Omental fat pad (tissue), 4 donors: ENCODE results near the gene DNAJC27. TPM values are rescaled to one million over a fixed set of nuclear protein-coding genes. Genes with fewer than 3 reads are reported as not detected.

Experiments used
- ATAC-seq: fragments of 150-250 bp; one replicate; pipeline ENCODE4 v1.9.1; 2016; ENCODE audit warnings: mild to moderate bottlenecking, moderate library complexity; ENCODE audit not compliant: low FRiP score
- DNase-seq: peaks from one replicate; pipeline ENCODE4 v3.0.0-alpha.2; 2019; ENCODE audit warnings: low spot score
- small RNA-seq: library from RNA; depleted of rRNA; stranded (forward); fragments of <200 nt; gene quantifications from one replicate; pipeline ENCODE3, GENCODE V24; 2016
- total RNA-seq, 4 donors: library from RNA; depleted of rRNA; stranded (reverse); fragments of >200 nt; gene quantifications; one replicate each; pipeline ENCODE4 v1.1.0, GENCODE V29; 2016
- TF ChIP-seq, protein P1 (sequence below), 3 donors: fragments of 450-650 bp; IDR thresholded peaks; one replicate each; pipeline ENCODE4 v1.5.1; 2016 to 2017; ENCODE audit warnings: antibody characterized with exemption in 3 of 3, mild to moderate bottlenecking in 3 of 3, moderate library complexity in 2 of 3

Gene DNAJC27
- total RNA-seq, 4 donors from 2014 or later, result 7.2 to 21.8 (median 10.8) TPM

DNA sequence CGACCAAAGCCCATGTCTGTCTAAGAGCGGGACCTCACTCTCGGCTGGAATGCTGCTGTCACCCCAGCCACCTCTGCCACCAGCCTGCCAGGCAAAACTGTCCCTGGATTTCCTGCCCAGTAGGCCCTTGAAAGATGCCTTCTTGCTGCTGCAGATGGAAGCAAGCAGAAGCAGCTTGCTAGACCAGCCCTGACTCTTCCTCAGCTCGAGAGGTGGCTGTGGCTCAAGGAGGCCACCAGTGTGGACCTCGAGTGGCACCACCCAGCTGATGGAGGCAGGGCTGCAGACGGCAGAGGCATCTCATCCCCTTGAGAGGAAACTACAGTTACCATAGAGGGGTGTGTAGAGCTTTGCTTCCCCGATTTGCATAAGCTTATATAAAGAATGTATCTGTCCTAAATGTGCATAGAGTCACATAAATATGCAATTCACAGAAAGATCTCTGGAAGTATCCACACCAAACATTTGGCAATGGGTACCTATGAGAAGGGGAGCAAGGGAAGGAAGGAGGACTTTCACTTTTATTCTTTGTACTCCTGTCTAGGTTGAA is 72.3 kb downstream of the DNAJC27 start:
- DNase-seq (no peak), ATAC-seq (no peak)
- TF ChIP-seq, protein P1, sequence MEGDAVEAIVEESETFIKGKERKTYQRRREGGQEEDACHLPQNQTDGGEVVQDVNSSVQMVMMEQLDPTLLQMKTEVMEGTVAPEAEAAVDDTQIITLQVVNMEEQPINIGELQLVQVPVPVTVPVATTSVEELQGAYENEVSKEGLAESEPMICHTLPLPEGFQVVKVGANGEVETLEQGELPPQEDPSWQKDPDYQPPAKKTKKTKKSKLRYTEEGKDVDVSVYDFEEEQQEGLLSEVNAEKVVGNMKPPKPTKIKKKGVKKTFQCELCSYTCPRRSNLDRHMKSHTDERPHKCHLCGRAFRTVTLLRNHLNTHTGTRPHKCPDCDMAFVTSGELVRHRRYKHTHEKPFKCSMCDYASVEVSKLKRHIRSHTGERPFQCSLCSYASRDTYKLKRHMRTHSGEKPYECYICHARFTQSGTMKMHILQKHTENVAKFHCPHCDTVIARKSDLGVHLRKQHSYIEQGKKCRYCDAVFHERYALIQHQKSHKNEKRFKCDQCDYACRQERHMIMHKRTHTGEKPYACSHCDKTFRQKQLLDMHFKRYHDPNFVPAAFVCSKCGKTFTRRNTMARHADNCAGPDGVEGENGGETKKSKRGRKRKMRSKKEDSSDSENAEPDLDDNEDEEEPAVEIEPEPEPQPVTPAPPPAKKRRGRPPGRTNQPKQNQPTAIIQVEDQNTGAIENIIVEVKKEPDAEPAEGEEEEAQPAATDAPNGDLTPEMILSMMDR (IDR thresholded peaks at IDR 0.05), result no peak

DNA sequence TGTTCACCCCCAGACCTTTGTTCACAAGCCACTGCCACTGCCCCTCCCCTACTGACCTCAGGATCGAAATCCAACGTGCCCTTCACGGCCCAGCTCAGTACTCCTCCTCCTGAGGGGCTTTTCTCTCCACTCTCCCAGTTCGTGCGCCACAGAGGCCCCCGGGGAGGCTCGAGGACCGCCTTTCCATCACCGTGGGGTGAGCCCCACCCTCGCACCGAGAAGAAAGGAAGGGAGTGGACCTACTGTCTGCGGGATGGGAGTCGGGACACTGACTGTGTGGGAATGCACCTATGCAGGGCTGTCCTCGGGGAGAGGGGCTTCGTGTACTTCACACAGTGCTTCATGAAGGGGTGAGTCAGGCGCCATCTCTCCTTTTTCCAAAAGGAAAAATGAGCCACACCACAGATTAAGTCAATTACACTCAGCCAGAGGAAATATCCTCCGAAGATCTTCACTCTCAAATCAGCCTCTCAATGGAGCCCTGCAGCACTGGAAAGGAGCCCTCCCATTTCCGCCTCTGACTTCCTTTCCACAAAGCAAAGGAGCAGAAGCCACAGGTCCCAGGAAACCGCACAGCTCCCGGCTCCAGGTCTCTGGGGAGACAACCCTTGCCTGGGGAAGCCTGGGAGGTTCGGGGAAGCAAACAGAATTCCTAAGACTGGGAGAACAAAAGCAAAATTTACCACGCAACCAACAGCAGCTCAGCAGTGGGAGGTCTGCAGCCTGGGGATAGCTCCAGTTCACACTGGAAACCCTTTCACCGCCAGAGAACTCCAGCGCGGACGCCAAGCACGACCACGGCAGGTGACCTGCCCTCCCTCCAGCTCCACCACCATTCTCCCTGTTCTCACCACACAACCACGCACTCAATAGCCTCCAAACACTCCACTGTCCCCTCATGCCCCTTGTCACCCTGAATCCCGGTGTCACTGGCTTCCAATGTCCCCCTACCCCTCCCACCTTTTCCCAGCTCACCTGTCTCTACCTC is 73.3 kb downstream of the DNAJC27 start:
- DNase-seq, result no peak
- TF ChIP-seq, protein P1 (IDR thresholded peaks at IDR 0.05), result no peak

DNA sequence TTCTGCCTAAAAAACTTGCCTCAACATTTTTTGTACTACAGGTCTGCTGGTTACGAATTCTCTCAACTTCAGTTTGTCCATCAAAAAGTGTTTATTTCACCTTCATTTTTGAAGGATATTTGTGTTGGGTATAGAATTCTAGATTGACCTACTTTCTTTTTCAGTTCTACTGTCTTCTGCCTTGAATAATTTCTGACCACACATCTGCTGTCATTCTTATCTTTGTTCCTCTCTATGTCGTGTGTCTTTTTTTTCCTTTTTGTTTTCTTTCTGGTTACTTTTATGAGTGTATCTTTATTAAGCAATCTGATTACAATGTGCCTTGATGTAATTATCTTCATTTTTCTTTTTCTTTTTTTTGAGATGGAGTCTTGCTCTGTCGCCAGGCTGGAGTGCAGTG is 77.0 kb downstream of the DNAJC27 start:
- TF ChIP-seq, protein P1 (IDR thresholded peaks at IDR 0.05), result no peak
- ATAC-seq, result no peak
- DNase-seq, result no peak

More for the DNA sequence above, 73.3 kb downstream of the DNAJC27 start:
- ATAC-seq, result no peak

DNA sequence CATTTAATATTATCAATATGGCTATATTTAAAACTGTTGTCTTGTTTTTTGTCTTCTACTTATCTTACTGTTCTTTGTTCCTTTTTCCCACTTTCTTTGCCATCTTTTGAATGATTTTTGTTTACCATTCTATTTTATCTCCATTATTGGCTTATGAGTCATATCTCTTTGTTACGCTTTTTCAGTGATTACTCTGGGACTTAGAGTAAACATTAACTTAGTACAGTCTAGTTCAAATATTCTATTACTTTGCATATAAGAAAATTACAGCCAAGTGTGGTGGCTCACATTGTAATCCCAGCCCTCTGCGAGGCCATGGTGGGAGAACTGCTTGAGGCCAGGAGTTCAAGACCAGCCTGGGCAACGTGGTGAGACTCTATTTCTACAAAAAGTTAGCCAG is 77.8 kb downstream of the DNAJC27 start:
- TF ChIP-seq, protein P1 (IDR thresholded peaks at IDR 0.05), result no peak
- DNase-seq (no peak), ATAC-seq (no peak)

Small RNA genes lying within 50 kb of the gene (small RNA-seq; reads per million reads assigned to genes)
- gene AC013267.1 (not detected), gene RF00016 (not detected), gene RF00019 (not detected)

Other genes with a start within 250 kb of the DNAJC27 start
- gene PTRHD1, start 178.6 kb downstream of the DNAJC27 start, total RNA-seq, result 10 to 100 TPM; 17.4 to 30.3 (median 21.6) TPM
- 10 to 100 TPM in 1 of 4 donors, 1 to 10 TPM in 3; 1.9 to 14.2 (median 6.1) TPM for gene CENPO, start 178.5 kb downstream of the DNAJC27 start, total RNA-seq
- 100 to 1,000 TPM in 1 of 4 donors, 10 to 100 TPM in 3; 74.5 to 116 (median 95.1) TPM for gene ADCY3, start 51.7 kb downstream of the DNAJC27 start, total RNA-seq
- gene EFR3B, start 70.1 kb upstream of the DNAJC27 start, total RNA-seq, result 1 to 10 TPM in 2 of 4 donors, under 1 TPM in 2; 0.63 to 2.2 (median 0.97) TPM
- gene POMC, start 196.6 kb upstream of the DNAJC27 start, total RNA-seq, result 10 to 100 TPM; 12.8 to 36.4 (median 16.0) TPM